DMS79 (cell line): Measurements from ENCODE around the gene PPM1B.
"Not testable (repeated sequence)": the region's sequence is repeated elsewhere in the genome, so short reads cannot be mapped to it uniquely, and the experiment has no call there.

Experiments
- DNase-seq: peaks from one replicate; lab custom pipeline; 2025; lab: John Stamatoyannopoulos, UW

The PPM1B gene

GRCh38 chr2:44250376-44250775, 81.7 kb downstream of the PPM1B start:
- no peak for DNase-seq

- no peak for DNase-seq
Observed at GRCh38 chr2:44254023-44254422, 85.3 kb downstream of the PPM1B start.

- DNase-seq = not testable (repeated sequence)
Observed at GRCh38 chr2:44255704-44256103, 87.0 kb downstream of the PPM1B start.

GRCh38 chr2:44257802-44258201, 89.1 kb downstream of the PPM1B start:
- not testable (repeated sequence) for DNase-seq

- DNase-seq = no peak
Observed at GRCh38 chr2:44267269-44267795, 98.7 kb downstream of the PPM1B start.

- DNase-seq = no peak
Observed at GRCh38 chr2:44267796-44268648, 99.3 kb downstream of the PPM1B start.

- no peak for DNase-seq
Observed at GRCh38 chr2:44269831-44270230, 101.2 kb downstream of the PPM1B start.

GRCh38 chr2:44271296-44271695, 102.6 kb downstream of the PPM1B start:
- DNase-seq = no peak

- DNase-seq = no peak
Observed at GRCh38 chr2:44273076-44273475, 104.4 kb downstream of the PPM1B start.

- DNase-seq = no peak
Observed at GRCh38 chr2:44273596-44273995, 104.9 kb downstream of the PPM1B start.

GRCh38 chr2:44275927-44276303, 107.2 kb downstream of the PPM1B start:
- peak; percentile 94 for DNase-seq

- no peak for DNase-seq
Observed at GRCh38 chr2:44277541-44277940, 108.9 kb downstream of the PPM1B start.

- DNase-seq = no peak
Observed at GRCh38 chr2:44280869-44281268, 112.2 kb downstream of the PPM1B start.
